ENCODE results near the gene RASGRP1. TPM values are rescaled to one million over a fixed set of nuclear protein-coding genes. Genes with fewer than 3 reads are reported as not detected.

RASGRP1 gene
- 0.50 and 0.85 TPM in 2 replicates for total RNA-seq (2021)
- long read RNA-seq, partial matches to known transcripts, result 0 of 4 reads
- long read RNA-seq, other reads (novel, unspliced or antisense), result 4 of 4 reads

- Histone ChIP-seq H3K23ac (ENCODE audit: insufficient read length, low read depth, low read length) (no peak within 1 kb of the TSS), H2BK120ac (ENCODE audit: low read depth, low read length, poor library complexity, severe bottlenecking) (no peak within 1 kb of the TSS), H2BK20ac (ENCODE audit: low read depth, low read length, poor library complexity, severe bottlenecking) (no peak within 1 kb of the TSS), H3K9me3 (ENCODE audit: control insufficient read depth, low read depth, low read length) (no peaks in the 10 kb centered on the region), H3K18ac (ENCODE audit: insufficient read length, low read depth, low read length) (no peak within 1 kb of the TSS), H3K14ac (ENCODE audit: insufficient read depth, low read length) (peak within 1 kb of the TSS; percentile 90), H3K27ac (ENCODE audit: insufficient read length, low read depth, low read length) (no peak within 1 kb of the TSS), H3K4ac (ENCODE audit: low read depth, low read length) (no peak within 1 kb of the TSS), H2BK12ac (ENCODE audit: insufficient read length, low read depth, low read length) (no peak within 1 kb of the TSS), H4K91ac (ENCODE audit: insufficient read length, low read depth, low read length) (no peak within 1 kb of the TSS), H3K4me2 (ENCODE audit: insufficient read depth, insufficient read length, low read length) (peak within 1 kb of the TSS; percentile 46), H3K4me1 (ENCODE audit: insufficient read depth, low read length) (no peaks in the 10 kb centered on the region), H2BK15ac (ENCODE audit: low read depth, low read length) (no peak within 1 kb of the TSS), H2BK5ac (ENCODE audit: insufficient read length, low read length) (no peak within 1 kb of the TSS), H3T11ph (ENCODE audit: low read length) (no peak within 1 kb of the TSS), H3K23me2 (ENCODE audit: insufficient read length, low read depth, low read length, poor library complexity, severe bottlenecking) (peaks cover 3% of the 10 kb centered on the region), H4K20me1 (ENCODE audit: control insufficient read depth, insufficient read depth, insufficient read length) (no peaks in the 10 kb centered on the region), H3K79me2 (ENCODE audit: insufficient read depth, low read length) (no peaks in the 10 kb centered on the region), H3K27me3 (ENCODE audit: insufficient read depth, low read length) (peaks cover 14% of the 10 kb centered on the region; the same call in 1 of the 2 replicates), H3K79me1 (ENCODE audit: insufficient read depth, low read depth, low read length, poor library complexity, severe bottlenecking) (no peaks in the 10 kb centered on the region), H2AK5ac (ENCODE audit: insufficient read length, low read length) (no peak within 1 kb of the TSS), H4K8ac (replicated peaks; ENCODE audit: insufficient read length, low read depth, low read length) (no peak within 1 kb of the TSS), H4K5ac (ENCODE audit: insufficient read length, low read depth, low read length) (no peak within 1 kb of the TSS), H3K9ac (ENCODE audit: extremely low read depth, insufficient read length, low read length) (no peak within 1 kb of the TSS), H3K56ac (ENCODE audit: insufficient read length, low read depth, low read length) (no peak within 1 kb of the TSS), H2AFZ (ENCODE audit: low read length) (no peak within 1 kb of the TSS)
- Mint-ChIP-seq H3K4me1 (peaks cover 8 to 9% of the 10 kb centered on the region in 2 experiments; a peak in 3 of 4 replicates), H3K27me3 (ENCODE audit: low read depth) (peaks cover 57% of the 10 kb centered on the region), H3K9me3 (no peaks in the 10 kb centered on the region; a peak in 3 of 5 replicates), H3K4me3 (peak within 1 kb of the TSS; percentile 67 to 82), H3K36me3 (ENCODE audit: insufficient read depth in 1 of 3, low read depth in 3 of 3) (no peaks in the 10 kb centered on the region; a peak in 1 of 7 replicates), H3K27ac (peak within 1 kb of the TSS in 1 of 3 experiments; percentile 82; a peak in 1 of 7 replicates)
- TF ChIP-seq CTCF (conservative IDR thresholded peaks at IDR 0.05), result no peak; the same call in 2 of the 3 replicates
- DNase-seq, result peak; percentile 78
- WGBS (ENCODE audit: extremely low coverage, insufficient read length, low lambda C conversion rate), result no CpG with 5 or more reads among the region's 85 CpGs
Measured at GRCh38 chr15:38564557-38565286, at the start of gene RASGRP1. Gene RASGRP1, minus strand, starts transcription at chr15:38564814. Its CDS starts 186 bp downstream, at chr15:38564628.
